T-helper 2 cell (primary cell): Measurements from ENCODE around the gene HES7.

Experiments
- DNase-seq, 5 experiments: peaks; one replicate each; pipeline versions ENCODE4 v3.0.0 to v3.0.0-alpha.2; 2012 to 2022

The HES7 gene

GRCh38 chr17:8072341-8072728, 51.6 kb downstream of the HES7 start:
- no peak for DNase-seq

GRCh38 chr17:8071496-8071895, 52.4 kb downstream of the HES7 start:
- DNase-seq = no peak
